Fibroblast of pulmonary artery (primary cell): ENCODE results near the gene KCNQ1OT1.
A peak's percentile ranks its signal among the peaks of the same experiment; 100 is the strongest.

Source experiments
- DNase-seq: peaks from one replicate; pipeline ENCODE4 v3.0.0-alpha.2; 2010; ENCODE audit warnings: low read depth
- H3K4me3 ChIP-seq: replicated peaks from 2 replicates; pipeline ENCODE4 v1.5.1; 2011; ENCODE audit warnings: low read depth, mild to moderate bottlenecking, control low read depth, low read length, moderate library complexity
- TF ChIP-seq, protein P1 (sequence below): IDR thresholded peaks from 2 replicates; pipeline ENCODE4 v1.5.1; 2011; ENCODE audit warnings: mild to moderate bottlenecking, control low read depth, low read length, inconsistent platforms; ENCODE audit errors: missing control alignments

KCNQ1OT1 gene

DNA sequence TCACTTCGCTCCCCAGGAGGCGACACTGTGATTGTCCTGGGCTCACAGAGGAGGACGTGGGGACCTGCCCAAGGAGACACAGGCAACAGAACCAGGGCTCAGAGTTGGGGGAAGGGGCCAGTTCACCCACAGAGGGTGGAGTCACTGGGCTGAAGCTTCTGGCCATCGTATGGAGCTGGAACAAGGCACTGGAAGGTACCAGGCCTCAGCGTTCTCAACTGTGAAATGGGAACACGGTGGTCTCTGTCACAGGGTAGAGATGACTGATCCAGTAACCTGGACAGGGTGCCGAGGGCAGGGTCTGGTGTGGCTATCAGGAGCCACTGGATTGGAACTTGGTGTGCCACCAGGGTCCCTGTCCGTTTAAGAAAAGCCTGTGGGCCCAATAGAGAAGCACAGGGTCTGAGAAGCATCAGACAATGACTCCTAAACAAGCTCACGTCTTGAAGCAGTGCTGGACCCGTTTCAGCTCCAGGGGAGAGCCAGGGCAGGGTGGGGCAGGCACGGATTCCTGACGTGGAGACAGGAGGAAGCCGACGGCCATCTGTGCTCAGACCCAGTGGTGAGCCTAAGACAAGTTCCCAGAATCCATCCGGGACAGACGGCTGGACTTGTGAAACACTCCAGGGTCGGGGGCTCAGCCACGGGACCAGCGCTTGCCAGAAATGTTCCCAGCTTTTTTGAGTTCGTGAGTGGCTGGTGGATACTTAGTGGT, 25.0 kb upstream of the KCNQ1OT1 start:
- H3K4me3 ChIP-seq = no peak overlapping the region
- TF ChIP-seq, protein P1, sequence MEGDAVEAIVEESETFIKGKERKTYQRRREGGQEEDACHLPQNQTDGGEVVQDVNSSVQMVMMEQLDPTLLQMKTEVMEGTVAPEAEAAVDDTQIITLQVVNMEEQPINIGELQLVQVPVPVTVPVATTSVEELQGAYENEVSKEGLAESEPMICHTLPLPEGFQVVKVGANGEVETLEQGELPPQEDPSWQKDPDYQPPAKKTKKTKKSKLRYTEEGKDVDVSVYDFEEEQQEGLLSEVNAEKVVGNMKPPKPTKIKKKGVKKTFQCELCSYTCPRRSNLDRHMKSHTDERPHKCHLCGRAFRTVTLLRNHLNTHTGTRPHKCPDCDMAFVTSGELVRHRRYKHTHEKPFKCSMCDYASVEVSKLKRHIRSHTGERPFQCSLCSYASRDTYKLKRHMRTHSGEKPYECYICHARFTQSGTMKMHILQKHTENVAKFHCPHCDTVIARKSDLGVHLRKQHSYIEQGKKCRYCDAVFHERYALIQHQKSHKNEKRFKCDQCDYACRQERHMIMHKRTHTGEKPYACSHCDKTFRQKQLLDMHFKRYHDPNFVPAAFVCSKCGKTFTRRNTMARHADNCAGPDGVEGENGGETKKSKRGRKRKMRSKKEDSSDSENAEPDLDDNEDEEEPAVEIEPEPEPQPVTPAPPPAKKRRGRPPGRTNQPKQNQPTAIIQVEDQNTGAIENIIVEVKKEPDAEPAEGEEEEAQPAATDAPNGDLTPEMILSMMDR = no peak
- DNase-seq = peak; percentile 59

GRCh38 chr11:2724104-2724503, 24.3 kb upstream of the KCNQ1OT1 start:
- DNase-seq = no peak
- TF ChIP-seq, protein P1 = no peak
- no peak overlapping the region for H3K4me3 ChIP-seq

DNA sequence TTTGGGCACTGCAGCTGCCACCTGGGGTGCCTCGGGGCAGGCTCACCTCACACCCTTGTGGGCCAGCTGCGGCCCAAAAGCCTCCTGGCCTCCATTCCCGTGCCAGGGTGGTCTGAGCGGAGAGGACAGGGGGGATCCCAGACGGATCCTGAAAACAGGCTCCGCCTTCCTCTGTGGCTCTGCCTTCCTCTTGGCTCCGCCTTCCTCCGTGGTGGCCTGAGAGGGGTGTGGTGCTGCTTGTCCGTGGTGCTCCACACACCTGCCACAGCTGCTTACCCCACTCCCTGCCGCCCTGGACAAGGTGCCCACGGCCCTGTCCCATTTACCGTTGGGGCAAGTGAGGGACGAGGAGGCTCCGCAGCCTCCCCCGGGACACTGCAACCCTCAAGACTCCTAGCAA, 23.2 kb upstream of the KCNQ1OT1 start:
- TF ChIP-seq, protein P1 = no peak
- no peak overlapping the region for H3K4me3 ChIP-seq
- no peak for DNase-seq

DNA sequence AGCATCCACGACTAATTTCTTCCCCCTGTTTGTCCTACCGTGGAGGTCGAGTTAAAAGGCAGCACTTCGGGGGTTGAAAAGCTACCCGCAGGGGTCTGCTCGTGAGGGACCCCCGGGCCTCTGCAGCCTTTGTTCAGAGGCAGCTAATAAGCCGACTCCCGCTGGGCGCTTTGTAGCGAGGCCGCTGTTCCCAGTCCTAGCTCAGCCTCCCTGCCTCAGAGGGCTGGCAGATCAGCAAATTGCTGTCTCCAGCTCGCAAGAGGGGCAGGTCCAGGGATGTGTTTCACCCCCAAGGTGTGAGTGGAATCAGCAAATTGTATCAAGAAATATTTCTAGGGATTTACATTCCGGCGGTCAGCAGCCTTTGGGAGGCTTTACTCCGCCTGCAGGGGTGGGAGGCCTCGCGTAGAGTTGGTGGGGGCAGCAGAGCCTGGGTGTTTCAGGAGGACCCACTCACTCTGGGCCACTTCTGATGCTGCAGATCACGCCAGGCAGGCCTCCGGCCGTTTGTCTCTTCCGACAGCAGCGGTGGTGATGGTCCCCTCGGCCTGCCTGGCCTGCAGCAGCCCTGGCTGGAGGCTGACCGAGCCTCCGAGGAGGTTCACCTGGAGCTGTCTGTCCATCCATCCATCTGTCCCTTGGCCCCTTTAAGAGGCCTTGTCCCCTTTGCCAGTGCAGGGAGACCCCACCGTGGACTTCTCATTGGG, 21.6 kb upstream of the KCNQ1OT1 start:
- no peak overlapping the region for H3K4me3 ChIP-seq
- no peak for DNase-seq
- TF ChIP-seq, protein P1 = no peak

GRCh38 chr11:2719831-2720590, 20.2 kb upstream of the KCNQ1OT1 start:
- H3K4me3 ChIP-seq = no peak overlapping the region
- no peak for DNase-seq
- TF ChIP-seq, protein P1 = no peak

DNA sequence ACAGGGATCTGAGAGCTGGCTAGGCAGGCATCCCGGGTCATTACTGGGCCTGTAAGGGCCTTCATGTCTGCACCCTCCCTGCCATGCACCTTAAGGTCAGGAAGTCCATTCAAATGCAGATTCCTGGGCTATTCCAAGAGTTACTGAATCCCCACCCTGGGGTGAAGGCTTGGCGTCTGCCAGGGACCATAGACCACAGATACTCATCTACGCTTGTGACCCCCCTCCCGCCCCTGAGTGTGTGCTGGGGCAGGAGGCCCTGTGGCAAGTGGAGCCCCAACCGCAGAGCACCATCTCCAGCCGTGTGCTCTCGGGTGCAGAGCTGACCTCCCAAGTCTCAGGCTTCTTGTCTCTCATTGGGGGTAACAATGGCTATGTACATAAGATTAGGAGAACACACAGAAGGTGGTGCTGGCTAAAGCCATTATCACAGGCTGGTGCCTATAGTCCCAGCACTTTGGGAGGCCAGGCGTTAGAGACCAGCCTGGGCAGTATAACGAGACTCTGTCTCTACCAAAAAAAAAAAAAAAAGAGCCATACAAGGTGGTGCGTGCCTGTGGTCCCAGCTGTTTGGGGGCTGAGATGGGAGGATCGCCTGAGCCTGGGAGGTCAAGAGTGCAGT, 19.1 kb upstream of the KCNQ1OT1 start:
- DNase-seq = no peak
- no peak overlapping the region for H3K4me3 ChIP-seq
- TF ChIP-seq, protein P1 = no peak
